Transverse colon (tissue), 4 donors: ENCODE measurements around the gene MICB.

ENCODE experiments used
- POLR2A ChIP-seq: fragments of 450-650 bp; IDR thresholded peaks from one replicate; pipeline ENCODE4 v1.6.1; 2016; ENCODE audit warnings: antibody characterized with exemption, mild to moderate bottlenecking, moderate library complexity
- POLR2AphosphoS5 ChIP-seq, 3 donors: sonication (generic); formaldehyde crosslinking; IDR thresholded peaks; one replicate each; pipeline ENCODE4 v1.6.1; 2016; ENCODE audit warnings: antibody characterized with exemption in 3 of 3
- TF ChIP-seq, protein P1 (sequence below), 5 experiments: fragments of 200-600 bp in 3 of 5; fragments of 450-650 bp in 2 of 5; sonication (generic) in 3 of 5; IDR thresholded peaks; 1 replicate in 2 of 5; 2 replicates in 3 of 5; pipeline ENCODE4 v1.5.1; 2016 to 2017; ENCODE audit warnings: antibody characterized with exemption in 5 of 5, inconsistent platforms in 3 of 5, mild to moderate bottlenecking in 2 of 5, moderate library complexity in 1 of 5

DNA sequence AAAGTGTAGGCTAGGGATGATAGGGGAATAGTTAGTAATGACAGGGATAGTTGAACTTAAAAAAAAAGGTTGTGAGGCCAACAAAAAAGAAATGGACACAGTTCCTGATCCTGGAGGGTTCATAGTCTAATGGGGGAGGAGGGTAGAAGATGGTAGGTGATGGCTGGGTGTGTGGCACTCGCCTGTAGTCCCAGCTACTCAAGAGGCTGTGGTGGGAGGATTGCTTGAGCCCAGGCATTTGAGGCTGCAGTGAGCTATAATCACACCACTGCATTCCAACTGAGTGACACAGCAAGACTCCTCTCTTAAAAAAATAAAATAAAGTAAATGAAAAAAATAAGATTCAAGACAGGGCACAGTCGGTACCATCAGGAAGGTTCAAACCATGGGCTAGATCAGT is 2.4 kb upstream of the MICB start:
- TF ChIP-seq, protein P1, sequence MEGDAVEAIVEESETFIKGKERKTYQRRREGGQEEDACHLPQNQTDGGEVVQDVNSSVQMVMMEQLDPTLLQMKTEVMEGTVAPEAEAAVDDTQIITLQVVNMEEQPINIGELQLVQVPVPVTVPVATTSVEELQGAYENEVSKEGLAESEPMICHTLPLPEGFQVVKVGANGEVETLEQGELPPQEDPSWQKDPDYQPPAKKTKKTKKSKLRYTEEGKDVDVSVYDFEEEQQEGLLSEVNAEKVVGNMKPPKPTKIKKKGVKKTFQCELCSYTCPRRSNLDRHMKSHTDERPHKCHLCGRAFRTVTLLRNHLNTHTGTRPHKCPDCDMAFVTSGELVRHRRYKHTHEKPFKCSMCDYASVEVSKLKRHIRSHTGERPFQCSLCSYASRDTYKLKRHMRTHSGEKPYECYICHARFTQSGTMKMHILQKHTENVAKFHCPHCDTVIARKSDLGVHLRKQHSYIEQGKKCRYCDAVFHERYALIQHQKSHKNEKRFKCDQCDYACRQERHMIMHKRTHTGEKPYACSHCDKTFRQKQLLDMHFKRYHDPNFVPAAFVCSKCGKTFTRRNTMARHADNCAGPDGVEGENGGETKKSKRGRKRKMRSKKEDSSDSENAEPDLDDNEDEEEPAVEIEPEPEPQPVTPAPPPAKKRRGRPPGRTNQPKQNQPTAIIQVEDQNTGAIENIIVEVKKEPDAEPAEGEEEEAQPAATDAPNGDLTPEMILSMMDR (IDR thresholded peaks at IDR 0.05), result no peak
- TF ChIP-seq POLR2A (no peak), POLR2AphosphoS5 (IDR thresholded peaks at IDR 0.05) (no peak)
